Dendritic cell treated with granulocyte-macrophage colony-stimulating factor and Interleukin-4, amounts not matched to agents 40 ng/mL and 50 ng/mL, for 4 days (primary cell): ENCODE measurements around the gene WNT9B.
"Not testable (repeated sequence)": the region's sequence is repeated elsewhere in the genome, so short reads cannot be mapped to it uniquely, and the experiment has no call there.

Source experiments
- H3K27ac Mint-ChIP-seq: one replicate; pipeline ENCODE4 v1.8.0; 2022; ENCODE audit warnings: mild to moderate bottlenecking, mixed read lengths
- H3K27me3 Mint-ChIP-seq: one replicate; pipeline ENCODE4 v1.8.0; 2022; ENCODE audit warnings: mild to moderate bottlenecking, mixed read lengths
- H3K36me3 Mint-ChIP-seq: one replicate; pipeline ENCODE4 v1.8.0; 2022; ENCODE audit warnings: low read depth, mixed read lengths
- H3K4me1 Mint-ChIP-seq: one replicate; pipeline ENCODE4 v1.8.0; 2022; ENCODE audit warnings: low read depth, mixed read lengths
- H3K4me3 Mint-ChIP-seq: one replicate; pipeline ENCODE4 v1.8.0; 2022; ENCODE audit warnings: mild to moderate bottlenecking, moderate library complexity, mixed read lengths
- H3K9me3 Mint-ChIP-seq: one replicate; pipeline ENCODE4 v1.8.0; 2022; ENCODE audit warnings: mixed read lengths
- intact Hi-C: fragments of 100-400 bp; cut with micrococcal nuclease; formaldehyde crosslinking; loops from one replicate; pipeline ENCODE4 v1.15.0; 2022

Gene WNT9B

DNA sequence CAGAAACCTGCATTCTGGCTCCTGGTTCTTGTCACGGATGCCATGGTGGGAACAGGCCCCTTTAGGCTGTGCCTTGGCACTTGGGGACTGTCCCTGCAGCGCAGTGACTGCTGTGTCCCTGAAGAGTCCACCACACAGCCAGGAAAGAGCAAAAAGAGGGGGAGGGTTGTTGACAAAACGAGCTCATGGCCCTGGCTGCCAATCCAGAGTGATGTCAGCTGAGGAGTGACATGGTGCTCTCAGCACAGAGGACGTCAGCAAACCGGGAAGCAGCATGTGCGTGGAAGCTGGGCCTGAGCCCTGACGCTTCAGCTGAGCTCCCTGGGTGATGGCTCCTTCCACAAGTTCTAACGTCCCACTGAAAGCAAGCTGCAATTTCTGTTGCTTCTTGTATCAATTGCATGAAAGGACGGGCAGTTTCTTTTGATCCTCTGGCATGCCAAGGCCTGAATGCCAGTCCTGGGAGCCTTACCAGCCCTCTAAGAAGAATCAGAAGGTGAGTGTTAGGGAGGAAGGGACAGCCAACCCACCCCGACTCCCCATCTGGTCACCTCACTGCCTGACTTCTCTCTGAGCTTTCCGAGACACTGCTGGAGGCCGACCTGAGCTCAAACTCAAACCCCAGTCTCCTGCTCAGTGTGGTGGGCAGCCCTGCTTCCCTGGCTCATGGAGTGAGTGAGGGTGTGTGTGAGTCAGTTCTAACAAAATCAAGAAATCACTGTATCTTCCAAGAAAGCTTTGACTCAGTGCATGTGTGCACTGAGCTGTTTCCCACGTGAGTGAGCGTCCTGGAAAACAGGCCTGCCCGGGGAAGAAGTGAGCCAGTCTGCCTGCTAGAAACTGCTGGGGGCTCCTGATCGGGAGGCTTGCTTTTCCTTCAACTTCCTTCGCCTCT is 18.2 kb upstream of the WNT9B start:
- Mint-ChIP-seq H3K27me3 (peaks cover 27% of the 10 kb centered on the region), H3K36me3 (no peaks in the 10 kb centered on the region), H3K27ac (no peak overlapping the region), H3K4me3 (no peak overlapping the region), H3K4me1 (peaks cover 5% of the 10 kb centered on the region), H3K9me3 (no peaks in the 10 kb centered on the region)
- intact Hi-C loops, result no loop called here

DNA sequence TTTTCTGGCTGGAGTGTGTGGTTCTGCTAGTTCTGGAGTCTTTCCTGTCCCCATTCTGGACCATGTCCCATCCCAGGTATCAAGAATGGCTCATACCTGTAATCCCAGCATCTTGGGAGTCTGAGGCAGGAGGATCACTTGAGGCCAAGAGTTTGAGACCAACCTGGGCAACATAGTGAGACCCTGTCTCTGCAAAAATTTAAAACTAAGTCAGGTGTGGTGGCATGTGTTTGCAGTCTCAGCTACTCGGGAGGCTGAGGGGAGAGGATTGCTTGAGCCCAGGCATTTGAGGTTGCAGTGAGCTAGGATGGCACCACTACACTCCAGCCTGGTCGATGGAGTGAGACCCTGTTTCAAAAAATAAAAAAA is 17.6 kb upstream of the WNT9B start:
- Mint-ChIP-seq H3K4me1 (peaks cover 5% of the 10 kb centered on the region), H3K4me3 (no peak overlapping the region), H3K36me3 (no peaks in the 10 kb centered on the region), H3K27ac (no peak overlapping the region), H3K27me3 (peaks cover 25% of the 10 kb centered on the region), H3K9me3 (no peaks in the 10 kb centered on the region)
- intact Hi-C loops, result no loop called here

DNA sequence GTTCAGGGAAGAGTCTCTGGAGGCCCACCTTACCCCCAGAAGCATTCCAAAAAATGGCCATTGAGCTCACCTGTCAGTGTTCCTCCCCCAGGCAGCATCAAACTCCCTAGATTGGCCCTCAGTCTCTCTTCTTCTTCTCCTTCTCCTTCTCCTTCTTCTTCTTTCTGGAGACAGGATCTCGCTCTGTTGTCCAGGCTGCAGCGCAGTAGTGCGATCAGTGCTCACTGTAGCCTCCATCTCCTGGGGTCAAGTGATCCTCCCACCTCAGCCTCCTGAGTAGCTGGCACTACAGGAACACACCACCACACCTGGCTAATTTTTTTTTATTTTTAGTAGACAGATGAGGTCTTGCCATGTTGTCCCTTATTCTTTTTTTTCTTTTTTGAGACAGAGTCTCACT is 16.5 kb upstream of the WNT9B start:
- H3K27me3 Mint-ChIP-seq, result peaks cover 26% of the 10 kb centered on the region
- no peaks in the 10 kb centered on the region for H3K9me3 Mint-ChIP-seq
- H3K4me3 Mint-ChIP-seq, result no peak overlapping the region
- H3K27ac Mint-ChIP-seq, result no peak overlapping the region
- intact Hi-C loops, result no loop called here
- H3K4me1 Mint-ChIP-seq, result peaks cover 5% of the 10 kb centered on the region
- no peaks in the 10 kb centered on the region for H3K36me3 Mint-ChIP-seq

DNA sequence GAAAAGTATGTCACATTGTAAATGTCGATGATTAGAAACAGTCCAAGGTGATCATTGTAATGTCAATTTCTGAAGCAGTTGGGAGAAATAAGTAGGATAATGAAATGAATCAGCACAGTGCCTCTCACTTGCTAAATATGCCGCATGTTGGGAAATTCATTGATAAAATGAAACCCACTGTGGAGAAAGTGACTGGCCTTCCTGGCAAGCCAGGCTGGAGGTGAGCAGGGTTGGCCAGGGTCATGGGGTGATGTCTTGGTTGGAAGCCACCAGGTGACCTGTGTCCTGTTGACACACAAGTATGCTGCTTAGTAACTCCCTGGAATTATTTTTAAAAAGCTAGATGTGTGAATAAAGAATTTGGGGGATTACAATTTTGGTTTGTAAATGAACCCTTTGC is 14.9 kb upstream of the WNT9B start:
- no peak overlapping the region for H3K4me3 Mint-ChIP-seq
- intact Hi-C loops, result no loop called here
- H3K27ac Mint-ChIP-seq, result no peak overlapping the region
- no peaks in the 10 kb centered on the region for H3K9me3 Mint-ChIP-seq
- H3K36me3 Mint-ChIP-seq, result no peaks in the 10 kb centered on the region
- H3K4me1 Mint-ChIP-seq, result peaks cover 9% of the 10 kb centered on the region
- H3K27me3 Mint-ChIP-seq, result peaks cover 40% of the 10 kb centered on the region

DNA sequence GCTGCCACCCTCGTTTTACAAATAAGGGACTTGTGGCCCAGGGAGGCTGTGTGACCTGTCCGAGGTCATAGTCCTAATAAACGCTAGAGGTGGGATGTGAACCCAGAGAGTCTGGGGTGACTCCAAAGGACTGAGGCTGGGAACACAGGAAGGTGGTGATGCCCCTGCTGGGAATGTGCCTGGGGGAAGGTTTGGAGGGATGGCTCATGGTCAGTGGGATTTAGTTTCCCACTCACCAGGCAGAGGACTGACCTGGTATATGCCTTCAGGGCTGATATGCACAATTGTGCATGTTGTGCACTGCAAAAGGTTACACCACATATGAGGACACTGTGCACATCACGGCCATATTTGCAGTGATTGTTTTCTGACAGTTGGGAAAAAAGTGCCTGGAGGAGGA is 13.9 kb upstream of the WNT9B start:
- peaks cover 41% of the 10 kb centered on the region for H3K27me3 Mint-ChIP-seq
- peaks cover 12% of the 10 kb centered on the region for H3K4me1 Mint-ChIP-seq
- intact Hi-C loops, result no loop called here
- H3K36me3 Mint-ChIP-seq, result no peaks in the 10 kb centered on the region
- H3K27ac Mint-ChIP-seq, result no peak overlapping the region
- peaks cover under 1% of the 10 kb centered on the region for H3K9me3 Mint-ChIP-seq
- H3K4me3 Mint-ChIP-seq, result no peak overlapping the region

DNA sequence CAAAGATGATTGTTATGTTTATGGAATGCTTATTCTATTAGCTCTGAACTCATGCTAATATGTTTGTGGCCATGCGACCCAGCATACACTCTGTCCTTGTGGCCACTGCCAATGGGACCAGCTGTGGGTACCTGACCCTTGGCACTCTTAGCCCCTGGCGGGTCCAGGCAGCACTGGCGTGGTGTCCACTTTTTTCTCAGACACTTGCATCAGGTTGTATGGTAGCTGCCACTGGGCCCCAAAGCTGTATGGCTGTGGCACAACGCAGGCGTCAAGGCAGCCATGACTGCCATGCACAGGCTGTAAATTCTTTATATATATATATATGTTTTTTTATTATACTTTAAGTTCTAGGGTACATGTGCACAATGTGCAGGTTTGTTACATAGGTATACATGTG is 12.2 kb upstream of the WNT9B start:
- Mint-ChIP-seq H3K27ac (no peak overlapping the region), H3K4me3 (no peak overlapping the region), H3K9me3 (peaks cover 14% of the 10 kb centered on the region), H3K4me1 (peaks cover 12% of the 10 kb centered on the region), H3K27me3 (peaks cover 45% of the 10 kb centered on the region), H3K36me3 (no peaks in the 10 kb centered on the region)
- intact Hi-C loops, result no loop called here

DNA sequence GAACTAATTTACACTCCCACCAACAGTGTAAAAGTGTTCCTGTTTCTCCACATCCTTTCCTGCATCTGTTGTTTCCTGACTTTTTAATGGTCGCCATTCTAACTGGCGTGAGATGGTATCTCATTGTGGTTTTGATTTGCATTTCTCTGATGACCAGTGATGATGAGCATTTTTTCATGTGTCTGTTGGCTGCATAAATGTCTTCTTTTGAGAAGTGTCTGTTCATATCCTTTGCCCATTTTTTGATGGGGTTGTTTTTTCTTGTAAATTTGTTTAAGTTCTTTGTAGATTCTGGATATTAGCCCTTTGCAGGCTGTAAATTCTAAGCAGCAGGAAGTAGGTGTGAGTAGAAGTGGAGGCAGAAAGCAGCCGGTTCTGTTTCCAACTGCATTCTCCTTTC is 10.8 kb upstream of the WNT9B start:
- H3K4me3 Mint-ChIP-seq, H3K27ac Mint-ChIP-seq, intact Hi-C loops, H3K36me3 Mint-ChIP-seq: not testable (repeated sequence)
- Mint-ChIP-seq H3K9me3 (peaks cover 14% of the 10 kb centered on the region), H3K27me3 (peaks cover 51% of the 10 kb centered on the region), H3K4me1 (peaks cover 12% of the 10 kb centered on the region)

DNA sequence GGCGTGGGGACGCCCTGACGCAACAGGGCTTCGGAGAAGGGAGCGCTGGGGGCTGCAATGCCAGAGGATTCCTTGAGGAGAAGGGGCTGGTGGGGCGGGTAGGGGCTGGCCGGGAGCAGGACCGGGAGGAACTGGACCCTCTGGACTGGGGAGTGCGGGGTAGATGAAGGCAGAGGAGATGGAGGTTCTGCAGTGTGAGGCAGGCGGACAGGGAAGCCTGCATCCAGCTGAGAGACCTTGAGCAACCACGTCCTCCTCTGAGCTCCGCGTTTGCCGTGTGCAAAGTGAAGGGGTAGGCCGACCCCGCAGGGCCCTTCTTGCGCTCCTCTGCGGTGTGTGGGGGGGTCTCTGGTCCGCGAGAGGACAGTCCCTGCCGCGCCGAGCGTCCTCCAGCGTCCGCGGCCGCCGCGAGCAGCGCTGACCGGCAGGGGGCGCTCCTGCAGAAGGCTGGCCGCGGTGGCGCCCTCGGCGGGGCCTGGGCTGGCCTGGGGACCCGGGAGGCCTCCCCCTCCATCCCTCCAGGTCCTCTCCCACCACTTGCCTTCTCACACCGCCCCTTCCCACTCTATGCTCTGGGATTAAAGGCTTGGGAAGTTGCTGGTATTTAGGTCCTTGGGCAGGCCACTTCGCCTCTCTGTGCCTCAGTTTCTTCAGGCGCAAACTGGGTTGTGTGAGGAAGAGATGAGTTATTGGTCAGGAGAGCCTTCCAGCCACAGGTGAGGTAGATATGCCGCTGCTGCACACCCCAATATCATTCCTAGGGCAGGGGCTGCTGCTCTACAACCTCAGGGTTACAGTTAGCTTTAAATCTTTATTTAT is 9.6 kb upstream of the WNT9B start:
- Mint-ChIP-seq H3K4me3 (no peak overlapping the region), H3K27ac (no peak overlapping the region), H3K4me1 (peaks cover 6% of the 10 kb centered on the region), H3K9me3 (peaks cover 14% of the 10 kb centered on the region), H3K27me3 (peaks cover 48% of the 10 kb centered on the region), H3K36me3 (no peaks in the 10 kb centered on the region)
- intact Hi-C loops, result loop anchor here (1.0 kb wide), 1 partner anchor 99 kb away; no protein-coding TSS in a partner anchor

DNA sequence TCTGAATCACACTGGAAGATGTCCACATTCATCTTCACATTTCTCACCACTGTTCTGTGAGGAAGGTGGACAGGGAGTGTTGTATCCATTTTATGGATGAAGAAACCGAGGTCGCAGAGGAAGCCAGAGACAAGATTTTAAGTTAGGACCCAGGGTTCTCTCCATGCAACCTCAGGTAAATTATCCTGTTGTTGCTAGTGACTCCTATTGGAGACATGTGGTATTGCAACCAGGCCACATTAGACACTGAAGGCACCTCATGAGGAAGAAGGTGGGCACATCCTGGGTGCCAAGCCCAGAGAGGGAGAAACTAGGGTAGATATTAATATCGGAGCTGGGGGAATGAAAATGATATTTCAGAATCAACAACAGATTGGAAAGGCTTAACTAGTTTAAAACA is 8.5 kb upstream of the WNT9B start:
- intact Hi-C loops, result loop anchor here (1.0 kb wide), 1 partner anchor 97 kb away; no protein-coding TSS in a partner anchor
- Mint-ChIP-seq H3K36me3 (no peaks in the 10 kb centered on the region), H3K9me3 (peaks cover 14% of the 10 kb centered on the region), H3K4me3 (no peak overlapping the region), H3K4me1 (peaks cover 6% of the 10 kb centered on the region), H3K27me3 (peaks cover 55% of the 10 kb centered on the region), H3K27ac (no peak overlapping the region)

DNA sequence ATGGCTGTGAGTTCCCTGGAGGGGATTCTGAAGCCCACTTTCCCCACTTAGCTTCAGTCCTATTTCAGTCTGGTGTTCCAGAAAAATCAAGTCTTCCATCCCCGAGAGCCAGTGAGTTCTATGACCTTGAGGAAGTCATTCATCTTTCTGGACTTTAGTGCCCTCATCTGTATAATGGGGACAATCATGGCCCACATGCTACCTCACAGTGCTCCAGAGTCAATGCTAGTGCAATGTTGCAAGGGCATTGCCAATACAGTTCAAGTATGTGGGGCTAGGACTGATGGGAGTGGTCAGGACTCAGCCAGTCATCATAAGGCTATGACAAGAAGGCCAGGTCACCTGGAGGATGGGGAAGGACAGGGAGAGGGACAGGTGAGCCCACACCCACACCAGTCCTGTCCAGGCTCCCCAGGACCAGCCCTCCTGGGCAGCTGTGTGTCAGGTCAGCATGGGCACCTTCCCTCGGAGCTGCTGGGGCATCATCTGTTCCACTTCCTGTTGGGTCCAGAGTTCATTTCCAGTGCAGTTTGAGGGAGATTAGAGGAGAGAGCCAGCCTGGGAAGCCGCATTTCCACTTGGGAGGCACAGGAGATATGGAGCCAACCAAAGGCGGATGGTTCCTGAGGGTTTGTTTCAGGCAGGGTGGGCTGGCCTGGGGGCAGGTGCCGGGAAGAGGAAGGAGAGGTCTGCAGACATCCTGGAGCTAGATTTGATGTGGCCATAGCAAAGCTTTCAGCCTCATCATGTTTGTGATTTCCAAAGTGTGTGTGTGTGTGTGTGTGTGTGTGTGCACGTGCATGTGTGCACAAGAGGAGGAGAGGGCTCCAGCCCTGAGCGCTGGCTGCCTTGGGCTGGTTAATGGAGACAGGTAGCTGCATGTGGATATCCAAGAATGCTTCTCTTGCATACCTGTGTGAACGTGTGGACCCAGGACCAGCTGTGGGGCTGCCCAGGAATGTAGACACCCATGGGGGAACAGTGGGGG is 3.9 kb upstream of the WNT9B start:
- peaks cover 13% of the 10 kb centered on the region for H3K9me3 Mint-ChIP-seq
- no peak overlapping the region for H3K4me3 Mint-ChIP-seq
- intact Hi-C loops, result no loop called here
- no peaks in the 10 kb centered on the region for H3K36me3 Mint-ChIP-seq
- peaks cover 15% of the 10 kb centered on the region for H3K4me1 Mint-ChIP-seq
- H3K27ac Mint-ChIP-seq, result no peak overlapping the region
- peaks cover 73% of the 10 kb centered on the region for H3K27me3 Mint-ChIP-seq

DNA sequence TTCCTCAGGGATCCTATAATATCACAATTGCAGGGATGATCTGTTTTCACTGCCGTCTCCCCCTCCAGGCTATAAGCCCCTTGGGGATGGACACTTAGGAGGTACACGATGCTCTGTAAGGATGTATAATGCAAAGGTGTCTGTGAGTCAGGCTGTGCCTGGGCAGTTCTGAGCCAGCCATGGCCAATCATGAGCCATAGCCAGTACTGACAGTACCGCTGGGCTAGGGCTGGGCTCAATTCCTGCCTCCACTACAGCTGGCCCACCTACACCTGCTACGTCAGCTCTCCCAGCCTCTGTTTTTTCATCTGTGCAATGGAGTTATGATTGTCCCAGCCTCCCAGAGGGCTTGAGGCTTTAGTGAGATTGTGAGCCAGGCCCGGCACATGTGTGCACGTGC is 2.8 kb upstream of the WNT9B start:
- no peak overlapping the region for H3K4me3 Mint-ChIP-seq
- peaks cover 75% of the 10 kb centered on the region for H3K27me3 Mint-ChIP-seq
- peaks cover 15% of the 10 kb centered on the region for H3K4me1 Mint-ChIP-seq
- intact Hi-C loops, result no loop called here
- H3K27ac Mint-ChIP-seq, result no peak overlapping the region
- H3K36me3 Mint-ChIP-seq, result no peaks in the 10 kb centered on the region
- peaks cover 3% of the 10 kb centered on the region for H3K9me3 Mint-ChIP-seq

DNA sequence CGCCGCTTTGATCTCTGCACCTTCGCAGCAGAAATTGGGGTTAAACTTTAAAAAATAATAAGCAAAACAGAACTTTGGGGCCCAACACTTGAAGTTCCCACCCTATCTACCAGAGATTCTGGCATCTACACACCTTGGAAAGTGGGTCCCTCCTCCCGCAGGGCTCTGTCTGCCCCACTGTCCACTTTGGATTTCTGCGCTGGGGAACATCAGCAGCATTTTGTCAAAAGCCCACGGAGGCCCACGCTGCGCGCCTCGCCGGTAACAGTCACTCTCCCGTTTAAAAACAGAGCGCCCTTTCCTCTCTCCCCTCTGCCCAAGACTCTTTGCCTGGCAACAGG is 725 bp upstream of the WNT9B start:
- H3K4me1 Mint-ChIP-seq, result peaks cover 15% of the 10 kb centered on the region
- intact Hi-C loops, result no loop called here
- H3K27ac Mint-ChIP-seq, result no peak overlapping the region
- no peak overlapping the region for H3K4me3 Mint-ChIP-seq
- no peaks in the 10 kb centered on the region for H3K36me3 Mint-ChIP-seq
- no peaks in the 10 kb centered on the region for H3K9me3 Mint-ChIP-seq
- peaks cover 83% of the 10 kb centered on the region for H3K27me3 Mint-ChIP-seq

DNA sequence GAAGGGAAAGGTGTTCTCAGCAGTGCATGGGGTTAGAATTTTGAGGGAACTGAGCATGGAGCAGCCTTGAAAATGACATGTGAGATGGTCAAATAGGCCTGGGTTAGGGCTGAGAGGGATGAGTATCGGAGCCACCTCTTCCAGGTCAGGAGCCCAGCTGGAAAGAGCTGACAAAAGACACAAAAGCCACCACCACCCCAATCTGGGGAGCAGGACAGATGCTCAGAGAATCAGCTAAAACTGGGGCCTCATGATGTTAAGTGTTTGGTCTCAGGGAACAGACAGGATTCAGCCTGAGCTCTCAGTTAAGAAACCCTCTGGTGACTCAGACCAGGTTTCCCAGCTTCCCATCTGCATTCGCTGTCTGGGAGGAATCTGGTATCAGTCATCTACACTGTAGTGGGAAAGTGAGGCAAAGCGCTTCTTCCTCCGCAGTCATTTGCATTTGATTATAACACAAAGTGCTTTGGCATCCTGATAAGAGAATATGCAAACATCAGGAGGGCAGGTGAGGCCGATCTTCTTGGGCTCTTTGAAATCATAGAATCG is 2.6 kb downstream of the WNT9B start:
- no peaks in the 10 kb centered on the region for H3K36me3 Mint-ChIP-seq
- H3K4me1 Mint-ChIP-seq, result peaks cover 15% of the 10 kb centered on the region
- H3K9me3 Mint-ChIP-seq, result no peaks in the 10 kb centered on the region
- H3K4me3 Mint-ChIP-seq, result no peak overlapping the region
- intact Hi-C loops, result no loop called here
- peaks cover 74% of the 10 kb centered on the region for H3K27me3 Mint-ChIP-seq
- peak overlapping the region; percentile 14 for H3K27ac Mint-ChIP-seq
